Measurements from ENCODE around the gene NAGA. TPM values are rescaled to one million over a fixed set of nuclear protein-coding genes. Genes with fewer than 3 reads are reported as not detected.

The NAGA gene
- total RNA-seq, 1 donor = 42.8 TPM

GRCh38 chr22:42066937-42067336 lies 3.7 kb downstream of the NAGA start:
- H3K4me3 ChIP-seq (ENCODE audit: low read length) = no peak overlapping the region
- no peaks in the 10 kb centered on the region for H3K9me3 ChIP-seq (ENCODE audit: low read depth, low read length)
- H3K4me1 ChIP-seq (ENCODE audit: insufficient read depth, low read length) = peaks cover 30% of the 10 kb centered on the region
- no peaks in the 10 kb centered on the region for H3K27me3 ChIP-seq (ENCODE audit: insufficient read depth, low read length)

- no peaks in the 10 kb centered on the region for H3K9me3 ChIP-seq (ENCODE audit: low read depth, low read length)
- H3K4me1 ChIP-seq (ENCODE audit: insufficient read depth, low read length) = peaks cover 24% of the 10 kb centered on the region
- no peak overlapping the region for H3K4me3 ChIP-seq (ENCODE audit: low read length)
- no peaks in the 10 kb centered on the region for H3K27me3 ChIP-seq (ENCODE audit: insufficient read depth, low read length)
Measured at GRCh38 chr22:42066126-42066761, 4.4 kb downstream of the NAGA start.

GRCh38 chr22:42065438-42066125 lies 5.0 kb downstream of the NAGA start:
- Histone ChIP-seq H3K27me3 (ENCODE audit: insufficient read depth, low read length) (no peaks in the 10 kb centered on the region), H3K9me3 (ENCODE audit: low read depth, low read length) (no peaks in the 10 kb centered on the region), H3K4me3 (ENCODE audit: low read length) (no peak overlapping the region), H3K4me1 (ENCODE audit: insufficient read depth, low read length) (peaks cover 19% of the 10 kb centered on the region)

GRCh38 chr22:42064629-42065028 lies 6.0 kb downstream of the NAGA start:
- Histone ChIP-seq H3K27me3 (ENCODE audit: insufficient read depth, low read length) (no peaks in the 10 kb centered on the region), H3K9me3 (ENCODE audit: low read depth, low read length) (no peaks in the 10 kb centered on the region), H3K4me1 (ENCODE audit: insufficient read depth, low read length) (peaks cover 11% of the 10 kb centered on the region), H3K4me3 (ENCODE audit: low read length) (no peak overlapping the region)

- Histone ChIP-seq H3K27me3 (ENCODE audit: insufficient read depth, low read length) (no peaks in the 10 kb centered on the region), H3K4me1 (ENCODE audit: insufficient read depth, low read length) (no peaks in the 10 kb centered on the region), H3K4me3 (ENCODE audit: low read length) (no peak overlapping the region), H3K9me3 (ENCODE audit: low read depth, low read length) (no peaks in the 10 kb centered on the region)
Measured at GRCh38 chr22:42062506-42063170, 8.0 kb downstream of the NAGA start.

GRCh38 chr22:42061041-42061440 lies 9.6 kb downstream of the NAGA start:
- H3K4me1 ChIP-seq (ENCODE audit: insufficient read depth, low read length) = no peaks in the 10 kb centered on the region
- H3K4me3 ChIP-seq (ENCODE audit: low read length) = no peak overlapping the region
- H3K27me3 ChIP-seq (ENCODE audit: insufficient read depth, low read length) = no peaks in the 10 kb centered on the region
- H3K9me3 ChIP-seq (ENCODE audit: low read depth, low read length) = peaks cover 11% of the 10 kb centered on the region

- H3K4me3 ChIP-seq (ENCODE audit: low read length) = no peak overlapping the region
- no peaks in the 10 kb centered on the region for H3K4me1 ChIP-seq (ENCODE audit: insufficient read depth, low read length)
- H3K27me3 ChIP-seq (ENCODE audit: insufficient read depth, low read length) = no peaks in the 10 kb centered on the region
- peaks cover 11% of the 10 kb centered on the region for H3K9me3 ChIP-seq (ENCODE audit: low read depth, low read length)
Measured at GRCh38 chr22:42060489-42060888, 10.1 kb downstream of the NAGA start.

- peaks cover 3% of the 10 kb centered on the region for H3K4me1 ChIP-seq (ENCODE audit: insufficient read depth, low read length)
- peaks cover 11% of the 10 kb centered on the region for H3K9me3 ChIP-seq (ENCODE audit: low read depth, low read length)
- no peaks in the 10 kb centered on the region for H3K27me3 ChIP-seq (ENCODE audit: insufficient read depth, low read length)
- H3K4me3 ChIP-seq (ENCODE audit: low read length) = no peak overlapping the region
Measured at GRCh38 chr22:42056757-42057511, 13.7 kb downstream of the NAGA start.

GRCh38 chr22:42052765-42053164 lies 17.8 kb downstream of the NAGA start:
- Histone ChIP-seq H3K27me3 (ENCODE audit: insufficient read depth, low read length) (no peaks in the 10 kb centered on the region), H3K4me3 (ENCODE audit: low read length) (no peak overlapping the region), H3K4me1 (ENCODE audit: insufficient read depth, low read length) (peaks cover 3% of the 10 kb centered on the region), H3K9me3 (ENCODE audit: low read depth, low read length) (peaks cover 11% of the 10 kb centered on the region)

GRCh38 chr22:42050641-42051180 lies 19.9 kb downstream of the NAGA start:
- H3K9me3 ChIP-seq (ENCODE audit: low read depth, low read length) = no peaks in the 10 kb centered on the region
- peaks cover 3% of the 10 kb centered on the region for H3K4me1 ChIP-seq (ENCODE audit: insufficient read depth, low read length)
- no peak overlapping the region for H3K4me3 ChIP-seq (ENCODE audit: low read length)
- H3K27me3 ChIP-seq (ENCODE audit: insufficient read depth, low read length) = no peaks in the 10 kb centered on the region

GRCh38 chr22:42041784-42042183 lies 28.8 kb downstream of the NAGA start:
- no peaks in the 10 kb centered on the region for H3K27me3 ChIP-seq (ENCODE audit: insufficient read depth, low read length)
- no peaks in the 10 kb centered on the region for H3K4me1 ChIP-seq (ENCODE audit: insufficient read depth, low read length)
- H3K9me3 ChIP-seq (ENCODE audit: low read depth, low read length) = peaks cover 9% of the 10 kb centered on the region
- no peak overlapping the region for H3K4me3 ChIP-seq (ENCODE audit: low read length)

GRCh38 chr22:42039271-42039670 lies 31.3 kb downstream of the NAGA start:
- peaks cover 9% of the 10 kb centered on the region for H3K9me3 ChIP-seq (ENCODE audit: low read depth, low read length)
- H3K27me3 ChIP-seq (ENCODE audit: insufficient read depth, low read length) = no peaks in the 10 kb centered on the region
- no peaks in the 10 kb centered on the region for H3K4me1 ChIP-seq (ENCODE audit: insufficient read depth, low read length)
- no peak overlapping the region for H3K4me3 ChIP-seq (ENCODE audit: low read length)

- Histone ChIP-seq H3K9me3 (ENCODE audit: low read depth, low read length) (no peaks in the 10 kb centered on the region), H3K27me3 (ENCODE audit: insufficient read depth, low read length) (no peaks in the 10 kb centered on the region), H3K4me1 (ENCODE audit: insufficient read depth, low read length) (no peaks in the 10 kb centered on the region), H3K4me3 (ENCODE audit: low read length) (no peak overlapping the region)
Measured at GRCh38 chr22:42035256-42035655, 35.4 kb downstream of the NAGA start.

GRCh38 chr22:42033263-42034181 lies 37.1 kb downstream of the NAGA start:
- no peak overlapping the region for H3K4me3 ChIP-seq (ENCODE audit: low read length)
- no peaks in the 10 kb centered on the region for H3K4me1 ChIP-seq (ENCODE audit: insufficient read depth, low read length)
- H3K9me3 ChIP-seq (ENCODE audit: low read depth, low read length) = no peaks in the 10 kb centered on the region
- no peaks in the 10 kb centered on the region for H3K27me3 ChIP-seq (ENCODE audit: insufficient read depth, low read length)
